CD4-positive, alpha-beta T cell (primary cell): ENCODE measurements around the gene LHFPL5. TPM values are rescaled to one million over a fixed set of nuclear protein-coding genes. Genes with fewer than 3 reads are reported as not detected.

Experiments used
- ATAC-seq: fragments of 200-7000 bp; cut with Tn5 transposase; one replicate; pipeline ENCODE4 v1.10.0; 2022; ENCODE audit warnings: mild to moderate bottlenecking; ENCODE audit not compliant: poor library complexity
- CTCF ChIA-PET: fragments of 350-600 bp; sonication (Branson Sonifier 250); formaldehyde crosslinking; loops from one replicate; lab custom pipeline; 2021; ENCODE audit warnings: antibody characterized with exemption, inconsistent platforms; lab: Charles Lee
- POLR2A ChIA-PET: fragments of 350-600 bp; sonication (Branson Sonifier 250); formaldehyde crosslinking; loops from one replicate; lab custom pipeline; 2021; ENCODE audit warnings: antibody characterized with exemption, inconsistent platforms; lab: Charles Lee
- DNase-seq, 14 experiments: peaks; one replicate each; pipeline ENCODE4 v3.0.0-alpha.2; 2013 to 2020; ENCODE audit warnings: mixed read lengths in 2 of 14
- H3K27ac ChIP-seq, 2 donors: one replicate each; pipeline versions ENCODE4 v1.5.1 to v1.7.0; 2013; ENCODE audit warnings: low read length in 2 of 2, low read depth in 1 of 2, mild to moderate bottlenecking in 1 of 2
- H3K27me3 ChIP-seq, 2 experiments: 1 replicate in 1 of 2; 2 replicates in 1 of 2; pipeline versions ENCODE4 v1.6.1 to v1.7.0; 2013; ENCODE audit warnings: low read length in 2 of 2, control low read depth in 1 of 2, mild to moderate bottlenecking in 1 of 2, moderate library complexity in 1 of 2; ENCODE audit not compliant: insufficient read depth in 2 of 2, control insufficient read depth in 1 of 2
- H3K36me3 ChIP-seq: one replicate; pipeline ENCODE4 v1.6.1; 2013; ENCODE audit warnings: low read length, control low read depth; ENCODE audit not compliant: insufficient read depth
- H3K4me1 ChIP-seq: one replicate; pipeline ENCODE4 v1.6.1; 2013; ENCODE audit warnings: low read length, control low read depth; ENCODE audit not compliant: insufficient read depth
- H3K4me3 ChIP-seq: one replicate; pipeline ENCODE4 v1.5.1; 2013; ENCODE audit warnings: mild to moderate bottlenecking, low read length, moderate library complexity
- H3K9me3 ChIP-seq, 2 experiments: 1 replicate in 1 of 2; 2 replicates in 1 of 2; pipeline versions ENCODE4 v1.6.1 to v1.7.0; 2013; ENCODE audit warnings: low read length in 2 of 2, mild to moderate bottlenecking in 2 of 2, control low read depth in 1 of 2, moderate library complexity in 1 of 2; ENCODE audit not compliant: control insufficient read depth in 1 of 2, insufficient read depth in 1 of 2
- H3K27ac Mint-ChIP-seq: one replicate; pipeline ENCODE4 v1.8.0; 2020; ENCODE audit warnings: mixed read lengths
- H3K27me3 Mint-ChIP-seq: one replicate; pipeline ENCODE4 v1.8.0; 2021; ENCODE audit warnings: mixed read lengths
- H3K36me3 Mint-ChIP-seq: one replicate; pipeline ENCODE4 v1.8.0; 2021; ENCODE audit warnings: low read depth, mixed read lengths
- H3K4me1 Mint-ChIP-seq: one replicate; pipeline ENCODE4 v1.8.0; 2021; ENCODE audit warnings: low read depth, mixed read lengths
- H3K4me3 Mint-ChIP-seq: one replicate; pipeline ENCODE4 v1.8.0; 2020; ENCODE audit warnings: mild to moderate bottlenecking, mixed read lengths
- H3K9me3 Mint-ChIP-seq: one replicate; pipeline ENCODE4 v1.8.0; 2020; ENCODE audit warnings: mixed read lengths
- intact Hi-C, 2 experiments: fragments of 100-400 bp; cut with DNase I in 1 of 2; cut with micrococcal nuclease in 1 of 2; formaldehyde crosslinking; loops; one replicate each; pipeline versions ENCODE4 v1.15.1 to v1.9.0; 2023 to 2025; cut with DNase I, micrococcal nuclease
- total RNA-seq, 174 experiments: library from RNA in 2 of 174; stranded (reverse) in 2 of 174; gene quantifications; one replicate each; pipeline ENCODE4 v1.2.3 and lab custom pipeline; 2021 to 2026
- TF ChIP-seq, protein P1 (sequence below): fragments of 200-600 bp; IDR thresholded peaks from one replicate; pipeline ENCODE4 v1.8.0; 2022; ENCODE audit warnings: antibody characterized with exemption, mild to moderate bottlenecking

Gene LHFPL5
- total RNA-seq, 2 experiments from 2014 or later = not detected

GRCh38 chr6:35839019-35839418, 33.9 kb downstream of the LHFPL5 start:
- no peaks in the 10 kb centered on the region for H3K9me3 Mint-ChIP-seq
- no peak overlapping the region for H3K27ac Mint-ChIP-seq
- no peaks in the 10 kb centered on the region for H3K4me1 Mint-ChIP-seq
- peaks cover 39% of the 10 kb centered on the region for H3K36me3 ChIP-seq
- TF ChIP-seq, protein P1, sequence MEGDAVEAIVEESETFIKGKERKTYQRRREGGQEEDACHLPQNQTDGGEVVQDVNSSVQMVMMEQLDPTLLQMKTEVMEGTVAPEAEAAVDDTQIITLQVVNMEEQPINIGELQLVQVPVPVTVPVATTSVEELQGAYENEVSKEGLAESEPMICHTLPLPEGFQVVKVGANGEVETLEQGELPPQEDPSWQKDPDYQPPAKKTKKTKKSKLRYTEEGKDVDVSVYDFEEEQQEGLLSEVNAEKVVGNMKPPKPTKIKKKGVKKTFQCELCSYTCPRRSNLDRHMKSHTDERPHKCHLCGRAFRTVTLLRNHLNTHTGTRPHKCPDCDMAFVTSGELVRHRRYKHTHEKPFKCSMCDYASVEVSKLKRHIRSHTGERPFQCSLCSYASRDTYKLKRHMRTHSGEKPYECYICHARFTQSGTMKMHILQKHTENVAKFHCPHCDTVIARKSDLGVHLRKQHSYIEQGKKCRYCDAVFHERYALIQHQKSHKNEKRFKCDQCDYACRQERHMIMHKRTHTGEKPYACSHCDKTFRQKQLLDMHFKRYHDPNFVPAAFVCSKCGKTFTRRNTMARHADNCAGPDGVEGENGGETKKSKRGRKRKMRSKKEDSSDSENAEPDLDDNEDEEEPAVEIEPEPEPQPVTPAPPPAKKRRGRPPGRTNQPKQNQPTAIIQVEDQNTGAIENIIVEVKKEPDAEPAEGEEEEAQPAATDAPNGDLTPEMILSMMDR = no peak
- no peak overlapping the region for H3K4me3 Mint-ChIP-seq
- DNase-seq (no peak), ATAC-seq (no peak)
- H3K4me1 ChIP-seq = no peaks in the 10 kb centered on the region
- peaks cover 81% of the 10 kb centered on the region for H3K36me3 Mint-ChIP-seq
- no peaks in the 10 kb centered on the region for H3K27me3 ChIP-seq
- no peaks in the 10 kb centered on the region for H3K27me3 Mint-ChIP-seq
- H3K27ac ChIP-seq = no peak overlapping the region
- ChIA-PET POLR2A (no interaction called here), CTCF (no interaction called here)
- no peaks in the 10 kb centered on the region for H3K9me3 ChIP-seq
- intact Hi-C loops = no loop called here
- H3K4me3 ChIP-seq = no peak overlapping the region

DNA sequence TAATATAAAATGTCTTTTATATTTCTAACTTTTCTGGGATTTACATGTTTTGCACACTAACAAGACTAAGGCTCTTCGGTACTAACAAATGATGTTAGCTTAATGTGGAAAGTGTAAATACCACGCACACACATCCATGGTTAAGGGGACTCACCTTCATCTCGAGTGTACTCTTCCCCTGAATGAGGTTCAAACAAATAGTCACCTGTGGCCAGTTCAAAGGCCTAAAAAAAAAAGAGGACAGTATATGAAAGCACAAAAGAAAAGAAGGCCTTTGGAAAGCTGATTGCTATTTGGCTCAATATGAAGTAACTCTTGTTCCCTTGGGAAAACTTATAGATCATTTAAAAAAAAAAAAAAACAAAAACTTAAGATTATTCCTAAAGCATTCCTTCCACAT, 37.2 kb downstream of the LHFPL5 start:
- Mint-ChIP-seq H3K9me3 (no peaks in the 10 kb centered on the region), H3K4me3 (no peak overlapping the region), H3K27me3 (no peaks in the 10 kb centered on the region), H3K36me3 (peaks cover 73% of the 10 kb centered on the region), H3K4me1 (no peaks in the 10 kb centered on the region), H3K27ac (no peak overlapping the region)
- no peak overlapping the region for H3K27ac ChIP-seq
- no peaks in the 10 kb centered on the region for H3K9me3 ChIP-seq
- TF ChIP-seq, protein P1 = no peak
- DNase-seq (no peak), ATAC-seq (no peak)
- H3K4me1 ChIP-seq = no peaks in the 10 kb centered on the region
- ChIA-PET CTCF (no interaction called here), POLR2A (no interaction called here)
- H3K27me3 ChIP-seq = no peaks in the 10 kb centered on the region
- intact Hi-C loops = no loop called here
- peaks cover 36% of the 10 kb centered on the region for H3K36me3 ChIP-seq
- H3K4me3 ChIP-seq = no peak overlapping the region

DNA sequence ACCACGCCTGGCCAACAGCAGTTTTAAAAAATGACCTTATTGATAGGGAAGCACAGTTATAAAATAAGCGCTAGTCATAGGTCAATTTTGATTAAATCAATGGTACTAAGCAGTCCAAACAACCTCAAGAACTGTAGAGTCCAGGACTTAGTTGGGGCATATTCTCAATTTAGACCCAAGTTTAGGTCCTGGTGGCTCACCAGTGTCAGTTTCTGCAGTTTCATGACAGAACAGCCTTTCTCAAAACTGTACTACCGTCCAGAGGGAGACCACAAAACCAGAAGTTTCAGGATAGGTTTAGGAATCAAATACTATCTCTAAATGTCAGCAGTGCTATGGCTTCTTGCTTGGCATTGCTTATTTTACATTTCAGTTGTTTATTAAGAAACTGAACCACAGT, 39.1 kb downstream of the LHFPL5 start:
- Mint-ChIP-seq H3K9me3 (no peaks in the 10 kb centered on the region), H3K4me3 (no peak overlapping the region), H3K27ac (no peak overlapping the region), H3K27me3 (no peaks in the 10 kb centered on the region), H3K36me3 (peaks cover 76% of the 10 kb centered on the region), H3K4me1 (no peaks in the 10 kb centered on the region)
- intact Hi-C loops = no loop called here
- no peak for ATAC-seq
- ChIA-PET POLR2A (no interaction called here), CTCF (no interaction called here)
- Histone ChIP-seq H3K9me3 (peaks cover 0 to 3% of the 10 kb centered on the region in 2 experiments), H3K27me3 (no peaks in the 10 kb centered on the region), H3K4me3 (no peak overlapping the region), H3K27ac (no peak overlapping the region), H3K36me3 (peaks cover 30% of the 10 kb centered on the region), H3K4me1 (no peaks in the 10 kb centered on the region)
- TF ChIP-seq, protein P1 = no peak
- no peak for DNase-seq
